PC-9 (cell line): ENCODE measurements around the gene NOS1AP. TPM values are rescaled to one million over a fixed set of nuclear protein-coding genes. Genes with fewer than 3 reads are reported as not detected.

Experiments used
- BruUV-seq: library from RNA; stranded (reverse); fragments of 400-500 nt; replicated peaks from 2 replicates; lab custom pipeline; 2021; lab: Mats Ljungman, UMichigan
- CTCF ChIA-PET: fragments of 300-600 bp; sonication (Branson Sonifier 250); formaldehyde crosslinking; loops from one replicate; lab custom pipeline; 2022; ENCODE audit warnings: antibody characterized with exemption; lab: Charles Lee
- POLR2A ChIA-PET: fragments of 300-600 bp; sonication (Branson Sonifier 250); formaldehyde crosslinking; loops from one replicate; lab custom pipeline; 2022; ENCODE audit warnings: antibody characterized with exemption; ENCODE audit not compliant: unreplicated experiment; lab: Charles Lee
- DNase-seq, 2 experiments: peaks; one replicate each; pipeline versions ENCODE4 v3.0.0 to v3.0.0-alpha.2; 2015 to 2022; ENCODE audit warnings: mixed read lengths in 1 of 2
- H2AFZ ChIP-seq: fragments of 200-600 bp; sonication (generic); 2 replicates; pipeline ENCODE4 v1.8.1; 2017; ENCODE audit warnings: antibody characterized with exemption
- H3F3A ChIP-seq: fragments of 200-600 bp; sonication (generic); 2 replicates; pipeline ENCODE4 v1.8.1; 2017; ENCODE audit warnings: antibody characterized with exemption, mild to moderate bottlenecking, low read depth; ENCODE audit not compliant: insufficient read depth
- H3K27ac ChIP-seq: fragments of 200-600 bp; sonication (generic); 2 replicates; pipeline ENCODE4 v1.6.1; 2016; ENCODE audit warnings: mixed run types
- H3K27me3 ChIP-seq: fragments of 200-600 bp; sonication (generic); 2 replicates; pipeline ENCODE4 v1.6.1; 2016; ENCODE audit warnings: low read depth, mixed run types; ENCODE audit not compliant: insufficient read depth
- H3K36me3 ChIP-seq: fragments of 200-600 bp; sonication (generic); 2 replicates; pipeline ENCODE4 v1.6.1; 2016; ENCODE audit warnings: low read depth, mixed run types
- H3K4me1 ChIP-seq: fragments of 200-600 bp; sonication (generic); replicated peaks from 2 replicates; pipeline ENCODE4 v1.6.1; 2016; ENCODE audit warnings: mixed run types; ENCODE audit not compliant: insufficient read depth
- H3K4me2 ChIP-seq: fragments of 200-600 bp; sonication (generic); 2 replicates; pipeline ENCODE4 v1.6.1; 2017; ENCODE audit warnings: mixed run types
- H3K4me3 ChIP-seq: fragments of 200-600 bp; sonication (generic); 2 replicates; pipeline ENCODE4 v1.6.1; 2016; ENCODE audit warnings: mixed run types
- H3K79me2 ChIP-seq: fragments of 200-600 bp; sonication (generic); 2 replicates; pipeline ENCODE4 v1.6.1; 2017; ENCODE audit warnings: low read depth, mixed run types
- H3K9me2 ChIP-seq: fragments of 200-600 bp; sonication (generic); 2 replicates; pipeline ENCODE4 v1.8.1; 2017; ENCODE audit warnings: mild to moderate bottlenecking; ENCODE audit not compliant: insufficient read depth
- H3K9me3 ChIP-seq: fragments of 200-600 bp; sonication (generic); 2 replicates; pipeline ENCODE4 v1.8.1; 2016; ENCODE audit warnings: low read depth; ENCODE audit not compliant: insufficient read depth
- H4K20me1 ChIP-seq: fragments of 200-600 bp; sonication (generic); 2 replicates; pipeline ENCODE4 v1.8.1; 2017; ENCODE audit not compliant: insufficient read depth
- EZH2 ChIP-seq: fragments of 200-600 bp; sonication (generic); IDR thresholded peaks from 2 replicates; pipeline ENCODE4 v1.8.0; 2017; ENCODE audit warnings: antibody characterized with exemption, low read depth
- intact Hi-C: fragments of 100-400 bp; cut with micrococcal nuclease; formaldehyde crosslinking; loops from one replicate; pipeline ENCODE4 v1.10.0; 2022; ENCODE audit not compliant: unreplicated experiment
- total RNA-seq: library from RNA; stranded (reverse); gene quantifications from 2 replicates; pipeline ENCODE4 v1.2.3, GENCODE V29; 2021
- TF ChIP-seq, protein P1 (sequence below): fragments of 200-600 bp; sonication (generic); conservative IDR thresholded peaks from 2 replicates; pipeline ENCODE4 v1.6.1; 2017; ENCODE audit warnings: mixed run types, antibody characterized with exemption, mild to moderate bottlenecking, moderate library complexity

The NOS1AP gene
- total RNA-seq, 1 experiment from 2014 or later = 9.9 TPM

DNA sequence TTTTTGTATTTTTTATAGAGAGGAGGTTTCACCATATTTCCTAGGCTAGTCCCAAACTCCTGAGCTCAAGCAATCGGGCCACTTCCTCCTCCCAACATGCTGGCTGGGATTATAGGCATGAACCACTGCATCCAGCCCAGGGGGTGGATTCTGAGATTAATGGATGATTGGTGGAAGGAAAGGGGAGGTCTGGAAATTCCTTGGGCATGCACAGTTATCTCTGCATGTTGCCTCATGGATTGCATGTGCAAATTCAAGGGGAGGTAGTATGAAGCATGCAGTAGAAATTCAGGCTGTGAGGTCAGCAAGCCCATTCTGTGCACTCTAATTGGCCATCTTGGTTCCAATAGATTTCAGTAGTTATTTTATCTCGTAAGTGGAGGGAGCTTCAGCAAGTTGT, 182.7 kb downstream of the NOS1AP start:
- H3K4me1 ChIP-seq = no peaks in the 10 kb centered on the region
- no peaks in the 10 kb centered on the region for H3F3A ChIP-seq
- no peak for DNase-seq
- intact Hi-C loops = no loop called here
- TF ChIP-seq, protein P1, sequence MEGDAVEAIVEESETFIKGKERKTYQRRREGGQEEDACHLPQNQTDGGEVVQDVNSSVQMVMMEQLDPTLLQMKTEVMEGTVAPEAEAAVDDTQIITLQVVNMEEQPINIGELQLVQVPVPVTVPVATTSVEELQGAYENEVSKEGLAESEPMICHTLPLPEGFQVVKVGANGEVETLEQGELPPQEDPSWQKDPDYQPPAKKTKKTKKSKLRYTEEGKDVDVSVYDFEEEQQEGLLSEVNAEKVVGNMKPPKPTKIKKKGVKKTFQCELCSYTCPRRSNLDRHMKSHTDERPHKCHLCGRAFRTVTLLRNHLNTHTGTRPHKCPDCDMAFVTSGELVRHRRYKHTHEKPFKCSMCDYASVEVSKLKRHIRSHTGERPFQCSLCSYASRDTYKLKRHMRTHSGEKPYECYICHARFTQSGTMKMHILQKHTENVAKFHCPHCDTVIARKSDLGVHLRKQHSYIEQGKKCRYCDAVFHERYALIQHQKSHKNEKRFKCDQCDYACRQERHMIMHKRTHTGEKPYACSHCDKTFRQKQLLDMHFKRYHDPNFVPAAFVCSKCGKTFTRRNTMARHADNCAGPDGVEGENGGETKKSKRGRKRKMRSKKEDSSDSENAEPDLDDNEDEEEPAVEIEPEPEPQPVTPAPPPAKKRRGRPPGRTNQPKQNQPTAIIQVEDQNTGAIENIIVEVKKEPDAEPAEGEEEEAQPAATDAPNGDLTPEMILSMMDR = no peak
- no peak for TF ChIP-seq EZH2
- no peaks in the 10 kb centered on the region for H3K36me3 ChIP-seq
- no peaks in the 10 kb centered on the region for H3K9me3 ChIP-seq
- no peak overlapping the region for H3K4me3 ChIP-seq
- no peaks in the 10 kb centered on the region for H3K27me3 ChIP-seq
- no peak overlapping the region for H2AFZ ChIP-seq
- H3K79me2 ChIP-seq = peaks cover 50% of the 10 kb centered on the region; the same call in 1 of the 2 replicates
- ChIA-PET POLR2A (no interaction called here), CTCF (interaction anchor here (0.6 kb wide), 1 partner anchor 215 kb away, joined by 9 read pairs; no protein-coding TSS in a partner anchor)
- H3K9me2 ChIP-seq = no peaks in the 10 kb centered on the region
- no peak overlapping the region for H3K27ac ChIP-seq
- no TSS peak for BruUV-seq
- peaks cover 8% of the 10 kb centered on the region for H4K20me1 ChIP-seq
- no peak overlapping the region for H3K4me2 ChIP-seq

DNA sequence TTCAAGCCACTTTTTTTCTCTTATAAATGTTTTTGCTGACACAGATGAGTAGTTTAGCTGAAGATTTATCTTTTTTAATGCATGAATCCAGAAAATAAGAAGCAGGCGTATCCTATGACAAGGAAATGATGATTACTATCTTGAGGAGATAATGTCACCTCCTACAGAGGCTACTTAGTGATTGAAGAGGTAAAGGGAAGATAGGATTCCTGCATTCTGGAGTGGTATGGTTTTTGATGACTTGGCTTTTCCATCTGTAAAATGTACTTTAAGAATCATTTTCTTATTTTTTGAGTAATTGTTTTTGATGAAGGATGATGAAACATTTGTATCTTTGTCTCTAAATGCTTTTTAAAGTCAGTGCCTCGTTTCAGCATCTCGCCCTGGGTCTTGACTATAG, 184.3 kb downstream of the NOS1AP start:
- intact Hi-C loops = no loop called here
- TF ChIP-seq, protein P1 = no peak
- TF ChIP-seq EZH2 = no peak
- Histone ChIP-seq H3K79me2 (peaks cover 46% of the 10 kb centered on the region; the same call in 1 of the 2 replicates), H2AFZ (no peak overlapping the region), H3K36me3 (0 out of 2 replicates have a peak, but pooled peaks cover 3% of the 10 kb centered on the region), H3K4me3 (no peak overlapping the region), H3K4me2 (no peak overlapping the region), H3K27ac (no peak overlapping the region), H3K9me3 (no peaks in the 10 kb centered on the region), H3K4me1 (no peaks in the 10 kb centered on the region), H3K27me3 (no peaks in the 10 kb centered on the region), H3K9me2 (no peaks in the 10 kb centered on the region), H3F3A (0 out of 2 replicates have a peak, but pooled peaks cover under 1% of the 10 kb centered on the region), H4K20me1 (peaks cover 3% of the 10 kb centered on the region)
- DNase-seq = no peak
- CTCF ChIA-PET = no interaction called here
- POLR2A ChIA-PET = no interaction called here
- no TSS peak for BruUV-seq

DNA sequence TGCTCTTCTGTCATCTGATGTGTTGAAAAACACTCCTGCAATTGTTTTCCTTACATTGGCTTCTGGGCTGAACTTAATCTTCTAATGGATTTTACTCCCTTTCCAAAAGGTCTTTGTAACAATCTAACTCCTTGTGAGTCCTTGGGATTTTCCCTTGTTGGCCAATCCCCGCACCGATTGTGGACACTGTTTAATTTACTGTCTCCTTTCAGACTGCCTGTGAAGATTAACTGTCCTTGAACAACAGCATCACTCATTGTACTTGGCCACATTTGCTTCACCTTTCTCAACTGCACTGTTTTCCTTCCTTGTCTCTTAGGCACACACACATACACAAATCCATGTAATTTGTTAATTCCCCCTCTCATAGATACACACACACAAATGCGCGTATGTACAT, 186.8 kb downstream of the NOS1AP start:
- CTCF ChIA-PET = no interaction called here
- Histone ChIP-seq H2AFZ (no peak overlapping the region), H3K79me2 (peaks cover 48% of the 10 kb centered on the region), H3K9me2 (no peaks in the 10 kb centered on the region), H3K36me3 (peaks cover 6% of the 10 kb centered on the region; the same call in 1 of the 2 replicates), H3K27me3 (no peaks in the 10 kb centered on the region), H3K27ac (no peak overlapping the region), H3F3A (peaks cover 4% of the 10 kb centered on the region; the same call in 1 of the 2 replicates), H4K20me1 (peaks cover 6% of the 10 kb centered on the region; the same call in 1 of the 2 replicates), H3K4me1 (no peaks in the 10 kb centered on the region), H3K9me3 (no peaks in the 10 kb centered on the region), H3K4me3 (no peak overlapping the region), H3K4me2 (no peak overlapping the region)
- no peak for DNase-seq
- no TSS peak for BruUV-seq
- intact Hi-C loops = no loop called here
- POLR2A ChIA-PET = no interaction called here
- TF ChIP-seq, protein P1 = no peak
- no peak for TF ChIP-seq EZH2
